ENCODE results near the gene IFI44. TPM values are rescaled to one million over a fixed set of nuclear protein-coding genes. Genes with fewer than 3 reads are reported as not detected.

IFI44 gene
- total and polyA plus RNA-seq, 2 donors (not counting 3 experiments of a cell fraction or from before 2014, with no cell fraction given) = 11.8 to 12.3 TPM

GRCh38 chr1:78663923-78664322 is 14.3 kb downstream of the IFI44 start:
- FAIRE-seq (no peak), DNase-seq (ENCODE audit: low read depth, low spot score) (no peak)
- no peaks in the 10 kb centered on the region for H3K9me3 ChIP-seq (replicated peaks; ENCODE audit: control insufficient read depth, insufficient read depth, low read length)
- TF ChIP-seq MAX (IDR thresholded peaks at IDR 0.05; ENCODE audit: insufficient read depth, insufficient read length) (no peak), POLR2A (IDR thresholded peaks at IDR 0.05; ENCODE audit: low read depth, low read length) (no peak), MYC (IDR thresholded peaks at IDR 0.05; ENCODE audit: low read depth, low read length) (no peak), GATA2 (IDR thresholded peaks at IDR 0.05; ENCODE audit: insufficient read depth, insufficient read length, low read depth, low read length) (no peak)
- H3K4me3 ChIP-seq (replicated peaks in 1 of 3; ENCODE audit: insufficient read depth in 1 of 3, low read depth in 1 of 3, low read length in 3 of 3) = no peak overlapping the region
- dilution Hi-C loops (cut with MboI; ENCODE audit: extremely low pct_ligation_motif_present, low sequenced_read_pairs) = no loop called here
- no peaks in the 10 kb centered on the region for H3K27me3 ChIP-seq (ENCODE audit: control insufficient read depth in 2 of 2, insufficient read depth in 2 of 2, low read length in 2 of 2)
- H4K20me1 ChIP-seq (replicated peaks; ENCODE audit: control insufficient read depth, extremely low read depth, insufficient read depth, low read length) = no peaks in the 10 kb centered on the region
- no peaks in the 10 kb centered on the region for H3K9me1 ChIP-seq (replicated peaks; ENCODE audit: control insufficient read depth, extremely low read depth, insufficient read depth, low read length)
- H3K79me2 ChIP-seq (ENCODE audit: control insufficient read depth, insufficient read depth, low read length) = no peaks in the 10 kb centered on the region
- CTCF ChIA-PET = interaction anchor here (0.8 kb wide), 1 partner anchor 47 kb away, joined by 4 read pairs; no protein-coding TSS in a partner anchor
- BruUV-seq (replicated peaks) = no TSS peak
- H3K9ac ChIP-seq (replicated peaks; ENCODE audit: extremely low read depth, insufficient read depth, low read length) = no peak overlapping the region
- intact Hi-C loops (cut with micrococcal nuclease) = no loop called here
- no peaks in the 10 kb centered on the region for H3K4me1 ChIP-seq (ENCODE audit: control insufficient read depth, extremely low read depth, insufficient read depth, low read length)
- no peak overlapping the region for H3K27ac ChIP-seq (ENCODE audit: insufficient read depth, low read depth, low read length)
- POLR2A ChIA-PET = no interaction called here
- H3K4me2 ChIP-seq (ENCODE audit: insufficient read depth, low read length) = no peak overlapping the region
- peaks cover 3 to 4% of the 10 kb centered on the region in 2 experiments for H3K36me3 ChIP-seq (ENCODE audit: control insufficient read depth in 2 of 2, extremely low read depth in 1 of 2, insufficient read depth in 2 of 2, low read length in 2 of 2)
- no peak overlapping the region for H2AFZ ChIP-seq (ENCODE audit: low read depth, low read length)

- intact Hi-C loops (cut with micrococcal nuclease) (no loop called here), dilution Hi-C loops (cut with MboI; ENCODE audit: extremely low pct_ligation_motif_present, low sequenced_read_pairs) (no loop called here)
- no peaks in the 10 kb centered on the region for H3K4me1 ChIP-seq (ENCODE audit: control insufficient read depth, extremely low read depth, insufficient read depth, low read length)
- ChIA-PET POLR2A (interaction anchor here (1.2 kb wide), 1 partner anchor 47 kb away, joined by 3 read pairs; no protein-coding TSS in a partner anchor), CTCF (interaction anchor here (0.8 kb wide), 1 partner anchor 48 kb away, joined by 4 read pairs; no protein-coding TSS in a partner anchor)
- no peak overlapping the region for H3K27ac ChIP-seq (ENCODE audit: insufficient read depth, low read depth, low read length)
- no peak overlapping the region for H3K4me2 ChIP-seq (ENCODE audit: insufficient read depth, low read length)
- no peaks in the 10 kb centered on the region for H3K27me3 ChIP-seq (ENCODE audit: control insufficient read depth in 2 of 2, insufficient read depth in 2 of 2, low read length in 2 of 2)
- TF ChIP-seq CTCF (IDR thresholded peaks at IDR 0.05; ENCODE audit: extremely low read depth in 1 of 2, insufficient read depth in 1 of 2, low read depth in 1 of 2, low read length in 2 of 2) = no peak
- no peak for TF ChIP-seq EZH2 (IDR thresholded peaks at IDR 0.05; ENCODE audit: borderline replicate concordance, low read depth, low read length, severe bottlenecking)
- no peak for TF ChIP-seq GATA2 (IDR thresholded peaks at IDR 0.05; ENCODE audit: insufficient read depth, insufficient read length, low read depth, low read length)
- no peak for TF ChIP-seq JUN (IDR thresholded peaks at IDR 0.05; ENCODE audit: borderline replicate concordance, insufficient read depth, insufficient read length, low read depth)
- no peak for TF ChIP-seq POLR2AphosphoS5 (IDR thresholded peaks at IDR 0.05; ENCODE audit: insufficient read depth, low read depth, low read length)
- no peaks in the 10 kb centered on the region for H4K20me1 ChIP-seq (replicated peaks; ENCODE audit: control insufficient read depth, extremely low read depth, insufficient read depth, low read length)
- H3K9me3 ChIP-seq (replicated peaks; ENCODE audit: control insufficient read depth, insufficient read depth, low read length) = no peaks in the 10 kb centered on the region
- no peaks in the 10 kb centered on the region for H3K9me1 ChIP-seq (replicated peaks; ENCODE audit: control insufficient read depth, extremely low read depth, insufficient read depth, low read length)
- no peaks in the 10 kb centered on the region for H3K79me2 ChIP-seq (ENCODE audit: control insufficient read depth, insufficient read depth, low read length)
- peaks cover 2 to 3% of the 10 kb centered on the region in 2 experiments for H3K36me3 ChIP-seq (ENCODE audit: control insufficient read depth in 2 of 2, extremely low read depth in 1 of 2, insufficient read depth in 2 of 2, low read length in 2 of 2)
- no peak overlapping the region for H3K9ac ChIP-seq (replicated peaks; ENCODE audit: extremely low read depth, insufficient read depth, low read length)
- H2AFZ ChIP-seq (ENCODE audit: low read depth, low read length) = no peak overlapping the region
- FAIRE-seq (no peak), DNase-seq (ENCODE audit: low read depth, low spot score) (no peak)
- no peak overlapping the region for H3K4me3 ChIP-seq (replicated peaks in 1 of 3; ENCODE audit: insufficient read depth in 1 of 3, low read depth in 1 of 3, low read length in 3 of 3)
- no TSS peak for BruUV-seq (replicated peaks)
These were observed 15.1 kb downstream of the IFI44 start for GRCh38 chr1:78664763-78665162.

Data from endothelial cell of umbilical vein (primary cell).